Measurements from ENCODE around the gene PTPRR.

- TF ChIP-seq POLR2A (IDR thresholded peaks at IDR 0.05): no peak
- no peak for TF ChIP-seq CTCF (IDR thresholded peaks at IDR 0.05)
- no peak for TF ChIP-seq POLR2AphosphoS5 (IDR thresholded peaks at IDR 0.05; ENCODE audit: insufficient read depth in 1 of 2, low read depth in 1 of 2)
Measured at GRCh38 chr12:70759161-70759918, 161.2 kb downstream of the PTPRR start.
